COLO668 (cell line): Measurements from ENCODE around the gene HS3ST6.
"Not testable (repeated sequence)": the region's sequence is repeated elsewhere in the genome, so short reads cannot be mapped to it uniquely, and the experiment has no call there.

Source experiments
- DNase-seq: peaks from one replicate; lab custom pipeline; 2025; ENCODE audit not compliant: unreplicated experiment; lab: John Stamatoyannopoulos, UW

HS3ST6 gene

GRCh38 chr16:1908983-1909382 is 9.2 kb downstream of the HS3ST6 start:
- no peak for DNase-seq

DNA sequence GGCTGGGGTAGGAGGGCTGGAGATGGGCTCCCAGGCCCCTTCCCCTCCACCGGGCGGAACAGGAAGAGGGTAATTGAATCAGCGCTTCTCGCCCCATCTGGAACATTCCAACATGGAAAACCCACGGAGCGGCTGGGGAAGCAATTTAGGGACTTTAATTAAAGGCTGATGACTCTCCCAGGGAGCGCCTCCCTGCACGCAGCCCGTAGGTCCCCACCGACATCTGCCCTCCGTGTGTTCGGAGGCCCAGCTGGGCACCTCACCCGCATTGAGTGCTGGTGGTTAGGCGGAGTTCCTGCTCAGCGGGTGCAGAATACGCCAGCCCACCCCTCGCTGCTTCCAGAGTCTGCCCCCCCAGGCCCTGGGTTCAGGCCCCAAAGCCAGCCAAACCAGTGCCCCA is 10.0 kb downstream of the HS3ST6 start:
- DNase-seq = no peak

DNA sequence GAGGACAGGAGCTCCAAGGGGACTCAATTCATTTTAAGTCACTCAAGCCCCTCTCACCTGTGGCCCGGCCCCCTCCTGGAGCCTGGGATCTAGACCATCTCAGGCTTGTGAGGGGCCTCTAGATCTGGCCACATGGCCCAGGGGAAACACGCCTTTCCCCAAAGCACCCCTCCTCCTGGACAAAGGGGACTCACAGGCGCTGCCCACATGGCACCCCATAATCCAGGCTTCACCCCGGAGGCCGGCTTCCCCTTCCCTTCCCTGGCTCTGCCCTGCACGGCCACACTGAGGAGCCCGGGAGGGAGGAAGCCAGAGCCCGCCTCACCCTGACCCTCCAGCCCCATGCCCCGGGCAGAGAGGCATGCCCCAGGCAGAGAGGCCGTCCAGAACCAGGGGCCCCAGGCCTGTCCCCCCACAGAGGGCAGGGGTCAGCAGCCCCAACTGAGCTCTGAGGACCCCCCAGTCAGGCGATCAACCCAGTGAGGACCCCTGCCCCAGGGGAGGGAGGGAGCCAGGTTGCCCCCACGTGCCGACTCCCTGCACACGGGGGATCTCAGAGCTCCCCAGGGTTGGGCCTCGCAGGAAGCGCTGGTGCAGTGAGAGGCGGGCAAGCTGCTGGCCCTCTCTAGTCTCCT is 10.9 kb downstream of the HS3ST6 start:
- no peak for DNase-seq

GRCh38 chr16:1906846-1907165 is 11.4 kb downstream of the HS3ST6 start:
- no peak for DNase-seq

- no peak for DNase-seq
Observed at GRCh38 chr16:1906055-1906845, 12.0 kb downstream of the HS3ST6 start.

GRCh38 chr16:1903845-1904840 is 14.1 kb downstream of the HS3ST6 start:
- no peak for DNase-seq

GRCh38 chr16:1903220-1903574 is 15.0 kb downstream of the HS3ST6 start:
- DNase-seq = no peak

DNA sequence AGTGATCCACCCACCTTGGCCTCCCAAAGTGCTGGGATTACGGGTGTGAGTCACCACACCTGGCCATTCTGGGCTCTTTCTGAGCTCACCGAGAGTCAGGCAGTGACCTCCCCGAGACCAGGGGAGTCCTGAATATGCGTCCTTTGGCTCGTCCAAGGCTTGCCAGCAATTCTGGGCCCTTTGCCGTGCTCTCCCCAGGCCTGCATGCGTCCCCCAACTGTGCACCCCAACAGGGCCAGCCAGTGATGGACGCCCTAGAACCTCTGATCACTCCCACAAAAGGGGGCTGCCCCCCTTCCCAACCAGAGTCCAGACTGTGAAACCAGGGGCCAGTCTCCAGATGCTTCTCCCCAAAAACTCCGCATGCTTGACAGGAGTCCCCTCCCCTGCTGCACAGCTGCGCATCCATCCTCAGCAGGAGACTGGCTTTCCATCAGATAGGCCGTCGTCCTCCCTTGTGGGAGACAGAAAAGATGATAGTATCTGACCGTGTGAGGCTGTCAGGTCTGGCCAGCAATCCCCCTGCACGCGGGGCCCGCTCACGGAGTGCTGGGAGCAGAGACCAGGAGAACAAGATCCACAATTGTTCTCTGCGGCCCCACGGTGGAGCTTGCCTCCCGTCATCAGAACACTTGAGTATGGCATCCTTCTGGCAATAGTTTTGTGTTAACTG is 15.5 kb downstream of the HS3ST6 start:
- DNase-seq = no peak

GRCh38 chr16:1900452-1900774 is 17.8 kb downstream of the HS3ST6 start:
- DNase-seq = peak; percentile 92

DNA sequence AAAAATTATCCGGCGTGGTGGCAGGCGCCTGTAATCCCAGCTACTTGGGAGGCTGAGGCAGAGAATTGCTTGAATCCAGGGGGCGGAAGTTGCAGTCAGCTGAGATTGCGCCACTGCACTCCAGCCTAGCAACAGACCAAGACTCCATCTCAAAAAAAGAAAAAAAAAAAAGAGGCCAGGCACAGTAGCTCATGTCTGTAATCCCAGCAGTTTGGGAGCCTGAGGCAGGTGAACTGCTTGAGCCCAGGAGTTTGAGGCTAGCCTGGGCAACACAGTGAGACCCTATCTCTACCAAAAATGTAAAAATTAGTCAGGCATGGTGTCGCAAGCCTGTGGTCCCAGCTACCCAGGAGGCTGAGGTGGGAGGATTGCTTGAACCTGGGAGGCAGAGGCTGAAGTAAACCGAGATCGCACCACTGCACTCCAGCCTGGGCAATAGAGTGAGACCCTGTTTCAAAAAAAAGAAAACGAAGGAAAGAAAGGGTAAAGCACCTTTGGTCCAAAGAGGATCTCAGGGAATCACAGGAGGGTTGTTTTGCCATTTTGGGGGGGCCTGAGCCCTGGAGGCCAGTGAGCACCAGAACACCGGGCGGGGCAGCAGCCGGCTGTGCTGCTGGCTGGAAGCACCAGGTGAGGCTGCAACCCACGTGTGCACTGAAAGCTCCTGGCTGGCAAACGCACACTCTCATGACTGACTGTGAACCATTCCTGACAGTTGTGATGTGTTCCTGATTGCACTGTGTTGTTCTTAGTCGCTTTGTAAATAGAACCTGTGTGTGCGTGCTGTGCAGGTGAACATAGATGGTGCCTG is 18.4 kb downstream of the HS3ST6 start:
- DNase-seq = peak; percentile 92

DNA sequence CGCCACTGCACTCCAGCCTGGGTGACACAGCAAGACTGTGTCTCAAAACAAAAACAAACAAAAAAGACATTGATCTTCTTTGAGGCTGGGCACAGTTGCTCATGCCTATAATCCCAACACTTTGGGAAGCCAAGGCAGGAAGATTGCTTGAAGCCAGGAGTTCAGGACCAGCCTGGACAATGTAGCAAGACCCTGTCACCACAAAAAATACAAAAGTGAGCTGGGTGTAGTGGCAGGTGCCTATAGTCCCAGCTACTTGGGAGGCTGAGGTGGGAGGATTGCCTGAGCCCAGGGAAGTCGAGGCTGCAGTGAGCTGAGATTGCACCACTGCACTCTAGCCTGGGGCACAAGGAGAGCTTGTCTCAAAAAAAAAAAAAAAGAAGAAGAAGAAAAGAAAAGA is 20.5 kb downstream of the HS3ST6 start:
- DNase-seq = not testable (repeated sequence)

DNA sequence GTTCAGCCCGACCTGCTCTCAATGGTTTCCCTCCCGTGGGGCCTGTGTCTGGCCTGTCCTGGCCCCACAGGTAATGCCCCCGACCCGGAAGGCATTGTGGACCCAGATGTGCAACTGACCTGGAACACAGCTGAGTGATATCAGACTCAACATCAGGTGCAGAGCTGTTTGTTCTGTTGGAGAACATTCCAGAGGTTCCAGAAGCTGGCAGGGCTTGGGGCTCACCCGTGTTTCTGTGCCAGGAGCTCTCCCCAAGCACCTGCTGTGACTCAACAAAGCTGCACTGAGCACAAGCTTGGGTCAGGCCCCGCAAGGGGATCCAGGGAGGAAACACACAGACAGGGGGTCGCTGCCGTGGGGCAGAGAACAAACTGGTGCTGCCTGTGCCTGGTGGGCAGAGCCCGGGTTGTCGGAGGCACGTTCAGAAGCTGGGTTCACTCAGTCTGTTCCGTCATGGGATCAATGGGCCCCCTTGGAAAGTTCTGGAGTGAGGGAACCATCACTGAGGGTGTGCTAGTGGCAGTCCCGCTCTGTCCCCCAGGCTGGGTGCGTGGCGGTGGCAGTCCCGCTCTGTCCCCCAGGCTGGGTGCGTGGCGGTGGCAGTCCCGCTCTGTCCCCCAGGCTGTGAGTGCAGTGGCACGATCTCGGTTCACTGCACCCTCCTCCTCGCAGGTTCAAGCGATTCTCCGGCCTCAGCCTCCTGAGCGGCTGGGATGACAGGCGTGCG is 22.1 kb downstream of the HS3ST6 start:
- DNase-seq = peak; percentile 43

- DNase-seq = no peak
Observed at GRCh38 chr16:1895068-1895467, 23.1 kb downstream of the HS3ST6 start.

DNA sequence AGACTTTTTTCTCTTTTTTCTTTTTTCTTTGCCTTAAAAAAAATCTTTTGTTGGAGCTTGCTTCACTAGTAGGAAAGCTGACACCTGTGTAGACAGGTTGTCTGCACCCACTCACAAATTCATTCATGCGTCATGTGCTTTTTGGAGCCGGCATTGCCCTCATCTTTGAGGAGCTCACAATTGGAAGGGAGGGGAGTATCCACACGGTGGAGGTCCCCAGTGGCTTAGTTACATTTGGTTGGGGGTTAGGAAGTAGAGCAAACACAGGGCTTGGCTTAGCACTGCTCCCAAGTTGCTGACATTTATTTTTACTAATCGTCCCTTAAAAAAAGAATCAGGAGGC is 27.5 kb downstream of the HS3ST6 start:
- peak; percentile 34 for DNase-seq

DNA sequence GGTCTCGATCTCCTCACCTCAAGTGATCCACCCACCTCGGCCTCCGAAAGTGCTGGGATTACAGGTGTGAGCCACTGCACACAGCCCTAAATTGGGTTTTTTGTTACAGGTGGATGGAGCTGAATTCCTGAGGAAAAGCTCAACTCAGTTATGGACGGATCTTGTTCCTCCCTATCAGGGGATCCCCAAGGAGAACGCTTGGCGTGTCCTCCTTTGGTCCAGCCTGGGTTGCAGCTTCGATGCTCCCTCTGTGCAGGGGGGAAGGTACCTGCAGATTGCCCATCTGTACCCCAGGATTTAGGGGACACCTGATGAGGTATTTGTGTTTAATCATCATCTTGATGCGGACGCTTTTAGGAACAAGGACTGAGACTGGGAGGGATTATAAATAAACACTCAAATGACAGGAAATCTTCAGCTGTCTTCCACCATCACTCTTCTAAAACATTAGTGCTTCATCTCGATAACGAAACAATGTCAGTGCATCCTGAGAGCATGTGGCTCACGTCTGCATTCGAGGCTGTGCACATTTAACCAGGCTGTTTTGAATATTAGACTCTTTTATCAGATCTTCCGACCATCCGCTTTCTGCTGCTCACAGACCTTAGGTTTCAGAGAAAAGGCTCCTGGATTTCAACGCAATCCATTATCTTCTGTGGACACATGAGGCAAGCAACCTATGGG is 28.0 kb downstream of the HS3ST6 start:
- DNase-seq = no peak

DNA sequence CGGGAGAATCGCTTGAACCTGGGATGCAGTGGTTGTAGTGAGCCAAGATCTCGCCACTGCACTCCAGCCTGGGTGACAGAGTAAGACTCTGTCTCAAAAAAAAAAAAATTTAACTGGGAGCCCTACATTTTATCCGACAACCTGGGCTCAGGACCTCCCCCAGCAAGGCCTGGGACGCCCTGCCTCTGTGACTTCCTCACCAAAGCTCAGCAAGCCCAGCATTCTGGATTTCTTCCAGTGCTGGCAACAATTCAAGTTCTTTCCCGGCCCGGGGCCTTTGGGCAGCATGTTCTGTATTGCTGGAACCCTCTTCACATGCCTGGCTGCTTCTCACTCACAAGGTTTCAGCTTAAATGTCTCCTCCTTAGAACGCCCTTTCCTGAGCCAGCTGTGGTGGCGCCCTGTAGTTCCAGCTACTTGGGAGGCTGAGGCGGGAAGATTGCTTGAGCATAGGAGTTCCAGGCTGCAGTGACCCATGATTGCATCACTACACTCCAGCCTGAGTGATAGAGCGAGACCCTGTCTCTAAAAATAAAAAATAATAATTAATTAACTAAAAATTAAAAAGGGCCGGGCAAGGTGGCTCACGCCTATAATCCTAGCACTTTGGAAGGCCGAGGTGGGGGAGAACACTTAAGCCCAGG is 30.4 kb downstream of the HS3ST6 start:
- DNase-seq = no peak

GRCh38 chr16:1884889-1885288 is 33.3 kb downstream of the HS3ST6 start:
- no peak for DNase-seq

DNA sequence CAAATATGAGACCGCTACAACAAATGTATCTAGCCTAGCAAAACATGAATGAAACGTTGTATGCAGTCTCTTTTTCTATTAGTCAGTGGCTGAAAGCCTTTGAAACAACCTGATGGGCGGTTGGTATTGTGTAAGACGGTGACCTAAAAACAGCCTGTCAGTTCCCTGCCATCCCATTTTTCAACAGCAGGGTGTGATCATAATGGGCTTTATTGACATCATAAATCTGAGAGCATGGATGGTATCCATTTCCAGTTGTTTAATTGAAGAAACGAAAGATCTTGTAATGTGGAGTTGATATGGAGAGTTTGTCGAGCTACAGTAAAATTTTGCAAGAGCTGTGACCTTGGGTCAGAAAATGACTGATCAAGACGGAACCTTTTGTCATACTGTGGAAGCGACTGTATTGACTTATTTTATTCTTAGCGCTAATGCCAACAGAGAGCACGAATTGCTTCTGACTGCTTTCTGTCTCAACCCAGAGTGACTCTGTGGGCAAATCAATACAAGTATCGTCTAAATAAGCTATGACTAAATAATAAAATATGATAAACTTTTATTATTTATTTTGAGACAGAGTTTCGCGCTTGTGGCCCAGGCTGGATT is 34.0 kb downstream of the HS3ST6 start:
- peak; percentile 16 for DNase-seq
